SK-N-SH treated with all-trans-retinoic acid at 6 μM for 48 hours (cell line): ENCODE data around the gene GPC5.

Source experiments
- ARNTL ChIP-seq: fragments of 450-650 bp; formaldehyde crosslinking; IDR thresholded peaks from 2 replicates; pipeline ENCODE4 v1.5.0; 2020; ENCODE audit warnings: low read depth, mild to moderate bottlenecking, moderate library complexity, borderline replicate concordance
- BACH2 ChIP-seq: fragments of 250-450 bp; sonication (Bioruptor Pico); IDR thresholded peaks from 2 replicates; pipeline ENCODE4 v1.9.0; 2021; ENCODE audit warnings: mild to moderate bottlenecking, borderline replicate concordance
- CREB5 ChIP-seq: fragments of 250-450 bp; sonication (Bioruptor Pico); IDR thresholded peaks from 2 replicates; pipeline ENCODE4 v1.5.1; 2020; ENCODE audit warnings: low read depth, mild to moderate bottlenecking, moderate library complexity
- ESRRG ChIP-seq: fragments of 250-450 bp; sonication (Bioruptor Pico); IDR thresholded peaks from 2 replicates; pipeline ENCODE4 v1.6.1; 2021; ENCODE audit warnings: mild to moderate bottlenecking
- PPARA ChIP-seq: fragments of 250-450 bp; sonication (Bioruptor Pico); IDR thresholded peaks from 2 replicates; pipeline ENCODE4 v1.5.0; 2020; ENCODE audit warnings: mild to moderate bottlenecking, borderline replicate concordance
- SNAI2 ChIP-seq: fragments of 250-450 bp; sonication (Bioruptor Pico); IDR thresholded peaks from 2 replicates; pipeline ENCODE4 v1.5.0; 2020; ENCODE audit warnings: mild to moderate bottlenecking, moderate library complexity
- TCF4 ChIP-seq: fragments of 250-450 bp; sonication (Bioruptor Pico); IDR thresholded peaks from 2 replicates; pipeline ENCODE4 v1.8.0; 2021; ENCODE audit warnings: mild to moderate bottlenecking, moderate library complexity, borderline replicate concordance
- ZFP3 ChIP-seq: fragments of 250-450 bp; sonication (Bioruptor Pico); IDR thresholded peaks from 2 replicates; pipeline ENCODE4 v1.5.0; 2020; ENCODE audit warnings: mild to moderate bottlenecking, moderate library complexity
- ZNF565 ChIP-seq: fragments of 450-650 bp; formaldehyde crosslinking; conservative IDR thresholded peaks from 2 replicates; pipeline ENCODE4 v1.5.0; 2020; ENCODE audit warnings: low read depth, mild to moderate bottlenecking, moderate library complexity
- ZNF8 ChIP-seq: fragments of 450-650 bp; formaldehyde crosslinking; IDR thresholded peaks from 2 replicates; pipeline ENCODE4 v1.5.0; 2020; ENCODE audit warnings: mild to moderate bottlenecking, moderate library complexity
- TF ChIP-seq, protein P1 (sequence below): fragments of 250-450 bp; sonication (Bioruptor Pico); IDR thresholded peaks from 2 replicates; pipeline ENCODE4 v1.8.0; 2020; ENCODE audit warnings: mild to moderate bottlenecking, moderate library complexity, borderline replicate concordance
- TF ChIP-seq, protein P2 (sequence below): fragments of 250-450 bp; sonication (Bioruptor Pico); IDR thresholded peaks from 2 replicates; pipeline ENCODE4 v1.8.0; 2021; ENCODE audit warnings: low read depth, mild to moderate bottlenecking, moderate library complexity, borderline replicate concordance

GRCh38 chr13:92320323-92320722 is 921.9 kb downstream of the GPC5 start:
- TF ChIP-seq TCF4 (no peak), ARNTL (no peak), ZFP3 (CRISPR knock-in tag) (no peak), PPARA (CRISPR knock-in tag) (no peak), ZNF8 (CRISPR knock-in tag) (no peak), ESRRG (CRISPR knock-in tag) (no peak), BACH2 (CRISPR knock-in tag) (no peak), CREB5 (no peak), SNAI2 (no peak), ZNF565 (CRISPR knock-in tag) (no peak)
- TF ChIP-seq, protein P1, sequence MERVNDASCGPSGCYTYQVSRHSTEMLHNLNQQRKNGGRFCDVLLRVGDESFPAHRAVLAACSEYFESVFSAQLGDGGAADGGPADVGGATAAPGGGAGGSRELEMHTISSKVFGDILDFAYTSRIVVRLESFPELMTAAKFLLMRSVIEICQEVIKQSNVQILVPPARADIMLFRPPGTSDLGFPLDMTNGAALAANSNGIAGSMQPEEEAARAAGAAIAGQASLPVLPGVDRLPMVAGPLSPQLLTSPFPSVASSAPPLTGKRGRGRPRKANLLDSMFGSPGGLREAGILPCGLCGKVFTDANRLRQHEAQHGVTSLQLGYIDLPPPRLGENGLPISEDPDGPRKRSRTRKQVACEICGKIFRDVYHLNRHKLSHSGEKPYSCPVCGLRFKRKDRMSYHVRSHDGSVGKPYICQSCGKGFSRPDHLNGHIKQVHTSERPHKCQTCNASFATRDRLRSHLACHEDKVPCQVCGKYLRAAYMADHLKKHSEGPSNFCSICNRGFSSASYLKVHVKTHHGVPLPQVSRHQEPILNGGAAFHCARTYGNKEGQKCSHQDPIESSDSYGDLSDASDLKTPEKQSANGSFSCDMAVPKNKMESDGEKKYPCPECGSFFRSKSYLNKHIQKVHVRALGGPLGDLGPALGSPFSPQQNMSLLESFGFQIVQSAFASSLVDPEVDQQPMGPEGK: no peak
- TF ChIP-seq, protein P2, sequence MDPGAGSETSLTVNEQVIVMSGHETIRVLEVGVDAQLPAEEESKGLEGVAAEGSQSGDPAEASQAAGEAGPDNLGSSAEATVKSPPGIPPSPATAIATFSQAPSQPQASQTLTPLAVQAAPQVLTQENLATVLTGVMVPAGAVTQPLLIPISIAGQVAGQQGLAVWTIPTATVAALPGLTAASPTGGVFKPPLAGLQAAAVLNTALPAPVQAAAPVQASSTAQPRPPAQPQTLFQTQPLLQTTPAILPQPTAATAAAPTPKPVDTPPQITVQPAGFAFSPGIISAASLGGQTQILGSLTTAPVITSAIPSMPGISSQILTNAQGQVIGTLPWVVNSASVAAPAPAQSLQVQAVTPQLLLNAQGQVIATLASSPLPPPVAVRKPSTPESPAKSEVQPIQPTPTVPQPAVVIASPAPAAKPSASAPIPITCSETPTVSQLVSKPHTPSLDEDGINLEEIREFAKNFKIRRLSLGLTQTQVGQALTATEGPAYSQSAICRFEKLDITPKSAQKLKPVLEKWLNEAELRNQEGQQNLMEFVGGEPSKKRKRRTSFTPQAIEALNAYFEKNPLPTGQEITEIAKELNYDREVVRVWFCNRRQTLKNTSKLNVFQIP (CRISPR knock-in tag): no peak
